ENCODE measurements around the gene LCE3E. TPM values are rescaled to one million over a fixed set of nuclear protein-coding genes. Genes with fewer than 3 reads are reported as not detected.

Gene LCE3E
- total RNA-seq, 1 experiment from 2014 or later: not detected

GRCh38 chr1:152596986-152597385 is 30.4 kb upstream of the LCE3E start:
- Mint-ChIP-seq H3K27ac (ENCODE audit: unreplicated experiment) (no peak overlapping the region), H3K27me3 (ENCODE audit: insufficient read depth, unreplicated experiment) (peaks cover 3% of the 10 kb centered on the region), H3K4me3 (ENCODE audit: unreplicated experiment) (no peak overlapping the region), H3K4me1 (ENCODE audit: low read depth, unreplicated experiment) (no peaks in the 10 kb centered on the region), H3K9me3 (ENCODE audit: unreplicated experiment) (no peaks in the 10 kb centered on the region), H3K36me3 (ENCODE audit: insufficient read depth, unreplicated experiment) (no peaks in the 10 kb centered on the region)
- ChIA-PET CTCF (no interaction called here), POLR2A (no interaction called here)
- TF ChIP-seq CTCF (IDR thresholded peaks at IDR 0.05; ENCODE audit: insufficient read depth in 1 of 2, low read depth in 1 of 2, low read length in 1 of 2, severe bottlenecking in 1 of 2, unreplicated experiment in 1 of 2): no peak
- BruUV-seq (replicated peaks): no TSS peak
- intact Hi-C loops (cut with micrococcal nuclease; ENCODE audit: unreplicated experiment): no loop called here
- no peaks in the 10 kb centered on the region for H3K9me3 ChIP-seq
- H3K27me3 ChIP-seq (replicated peaks; ENCODE audit: control insufficient read depth, insufficient read depth, low read length): no peaks in the 10 kb centered on the region
- H3K4me3 ChIP-seq (ENCODE audit: low read depth, low read length): no peak overlapping the region
- H3K36me3 ChIP-seq (ENCODE audit: control insufficient read depth, insufficient read depth, low read length): no peaks in the 10 kb centered on the region
- no peak for DNase-seq
- no peaks in the 10 kb centered on the region for H3K4me1 ChIP-seq

- H3K36me3 Mint-ChIP-seq (ENCODE audit: insufficient read depth, unreplicated experiment): no peaks in the 10 kb centered on the region
- no peaks in the 10 kb centered on the region for H3K9me3 Mint-ChIP-seq (ENCODE audit: unreplicated experiment)
- Histone ChIP-seq H3K4me3 (ENCODE audit: low read depth, low read length) (no peak overlapping the region), H3K9me3 (no peaks in the 10 kb centered on the region), H3K4me1 (no peaks in the 10 kb centered on the region), H3K36me3 (ENCODE audit: control insufficient read depth, insufficient read depth, low read length) (no peaks in the 10 kb centered on the region), H3K27me3 (replicated peaks; ENCODE audit: control insufficient read depth, insufficient read depth, low read length) (no peaks in the 10 kb centered on the region)
- H3K27ac Mint-ChIP-seq (ENCODE audit: unreplicated experiment): no peak overlapping the region
- no peak for TF ChIP-seq CTCF (IDR thresholded peaks at IDR 0.05; ENCODE audit: insufficient read depth in 1 of 2, low read depth in 1 of 2, low read length in 1 of 2, severe bottlenecking in 1 of 2, unreplicated experiment in 1 of 2)
- DNase-seq: no peak
- no peak overlapping the region for H3K4me3 Mint-ChIP-seq (ENCODE audit: unreplicated experiment)
- ChIA-PET POLR2A (no interaction called here), CTCF (interaction anchor here (0.6 kb wide), 1 partner anchor 171 kb away, joined by 5 read pairs; the partner anchor contains the start of gene CRNN)
- peaks cover 1% of the 10 kb centered on the region for H3K27me3 Mint-ChIP-seq (ENCODE audit: insufficient read depth, unreplicated experiment)
- H3K4me1 Mint-ChIP-seq (ENCODE audit: low read depth, unreplicated experiment): no peaks in the 10 kb centered on the region
- intact Hi-C loops (cut with micrococcal nuclease; ENCODE audit: unreplicated experiment): no loop called here
- no TSS peak for BruUV-seq (replicated peaks)
Observed at GRCh38 chr1:152585586-152585985, 19.0 kb upstream of the LCE3E start.

- H3K4me3 Mint-ChIP-seq (ENCODE audit: unreplicated experiment): no peak overlapping the region
Observed at GRCh38 chr1:152582647-152583046, 16.1 kb upstream of the LCE3E start.

More at GRCh38 chr1:152582647-152583046, 16.1 kb upstream of the LCE3E start:
- H3K27ac Mint-ChIP-seq (ENCODE audit: unreplicated experiment): no peak overlapping the region
- Histone ChIP-seq H3K4me1 (no peaks in the 10 kb centered on the region), H3K36me3 (ENCODE audit: control insufficient read depth, insufficient read depth, low read length) (no peaks in the 10 kb centered on the region), H3K4me3 (ENCODE audit: low read depth, low read length) (no peak overlapping the region), H3K9me3 (no peaks in the 10 kb centered on the region), H3K27me3 (replicated peaks; ENCODE audit: control insufficient read depth, insufficient read depth, low read length) (no peaks in the 10 kb centered on the region)
- no peak for DNase-seq
- intact Hi-C loops (cut with micrococcal nuclease; ENCODE audit: unreplicated experiment): no loop called here
- BruUV-seq (replicated peaks): no TSS peak
- H3K27me3 Mint-ChIP-seq (ENCODE audit: insufficient read depth, unreplicated experiment): peaks cover 8% of the 10 kb centered on the region
- H3K9me3 Mint-ChIP-seq (ENCODE audit: unreplicated experiment): no peaks in the 10 kb centered on the region
- TF ChIP-seq CTCF (IDR thresholded peaks at IDR 0.05; ENCODE audit: insufficient read depth in 1 of 2, low read depth in 1 of 2, low read length in 1 of 2, severe bottlenecking in 1 of 2, unreplicated experiment in 1 of 2): no peak
- H3K36me3 Mint-ChIP-seq (ENCODE audit: insufficient read depth, unreplicated experiment): no peaks in the 10 kb centered on the region
- POLR2A ChIA-PET: no interaction called here
- no peaks in the 10 kb centered on the region for H3K4me1 Mint-ChIP-seq (ENCODE audit: low read depth, unreplicated experiment)
- CTCF ChIA-PET: no interaction called here

Data from Caco-2 (cell line).